ENCODE measurements around the gene CHSY1.

DNA sequence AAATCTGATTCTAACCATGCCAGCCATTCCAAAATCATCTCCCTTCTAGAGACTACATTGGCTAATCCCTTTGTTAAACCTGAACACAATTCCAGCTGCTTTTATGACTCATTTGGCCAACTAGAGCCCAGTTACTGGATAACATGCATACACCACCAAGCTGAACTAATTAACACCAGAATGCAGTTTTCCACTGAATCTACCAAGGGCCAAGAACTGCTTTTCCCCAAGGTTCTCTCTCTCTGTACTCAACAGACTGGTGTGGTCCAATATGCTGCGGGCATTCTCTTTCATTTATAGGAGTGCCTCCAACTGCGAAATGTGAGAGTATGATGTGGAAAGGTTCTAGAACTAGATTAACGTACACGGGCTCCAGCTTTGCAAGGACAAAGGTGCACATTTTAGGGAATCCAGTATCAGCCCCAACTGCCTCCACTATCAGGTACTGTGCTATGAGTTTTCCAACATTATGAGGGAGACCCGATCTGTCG, 1.5 kb downstream of the CHSY1 start:
- TF ChIP-seq CTCF (conservative IDR thresholded peaks at IDR 0.05) (no peak), ZFX (IDR thresholded peaks at IDR 0.05) (no peak)
